Adrenal gland (tissue), 12 donors: Measurements from ENCODE around the gene TMEM204. TPM values are rescaled to one million over a fixed set of nuclear protein-coding genes. Genes with fewer than 3 reads are reported as not detected.

Experiments
- DNase-seq, 7 donors: peaks; one replicate each; pipeline ENCODE4 v3.0.0-alpha.2; 2019 to 2020
- H3K27ac ChIP-seq, 5 donors: fragments of 200-600 bp; sonication (generic) in 4 of 5; 1 replicate in 3 of 5; 2 replicates in 2 of 5; pipeline versions ENCODE4 v1.5.1 to v1.8.0; 2016 to 2020; ENCODE audit warnings: mild to moderate bottlenecking in 1 of 5
- H3K27me3 ChIP-seq: fragments of 200-600 bp; 2 replicates; pipeline ENCODE4 v1.8.0; 2021
- H3K36me3 ChIP-seq, 2 donors: fragments of 200-600 bp; replicated peaks in 1 of 2; 1 replicate in 1 of 2; 2 replicates in 1 of 2; pipeline versions ENCODE4 v1.5.1 to v1.8.0; 2018 to 2022
- H3K4me1 ChIP-seq, 2 donors: fragments of 200-600 bp; replicated peaks in 1 of 2; 1 replicate in 1 of 2; 2 replicates in 1 of 2; pipeline versions ENCODE4 v1.5.1 to v1.8.0; 2018 to 2021
- H3K4me3 ChIP-seq, 4 donors: fragments of 200-600 bp; sonication (generic) in 3 of 4; one replicate each; pipeline ENCODE4 v1.5.1; 2016 to 2018
- H3K9me3 ChIP-seq, 3 donors: fragments of 200-600 bp; sonication (generic) in 1 of 3; replicated peaks in 1 of 3; 1 replicate in 2 of 3; 2 replicates in 1 of 3; pipeline versions ENCODE4 v1.5.1 to v1.8.0; 2016 to 2021
- POLR2A ChIP-seq, 2 donors: fragments of 450-650 bp; IDR thresholded peaks; one replicate each; pipeline ENCODE4 v1.6.1; 2017; ENCODE audit warnings: antibody characterized with exemption in 2 of 2, mild to moderate bottlenecking in 2 of 2, moderate library complexity in 1 of 2
- WGBS, 4 donors: extraction: QIAGEN DNeasy Blood & Tissue Kit in 2 of 4; methylation state at CpG; one replicate each; pipeline versions ENCODE4 v1.1.5 to v1.1.7; 2013 to 2017; 5-methylcytosine and 5-hydroxymethylcytosine counted together
- intact Hi-C, 2 donors: fragments of 100-400 bp; cut with DNase I; formaldehyde crosslinking; loops; one replicate each; pipeline versions ENCODE4 v1.14.1 to v1.15.0; 2022 to 2023
- polyA plus RNA-seq, 3 donors: library from polyadenylated mRNA; stranded (reverse); fragments of 200-250 nt in 2 of 3; fragments of 350-450 nt in 1 of 3; fragmentation: Illumina TruSeq in 1 of 3; extraction: RNeasy Lipid Tissue Mini Kit (QIAGEN cat#74804) in 1 of 3; gene quantifications; one replicate each; pipeline ENCODE4 v1.2.3, GENCODE V29; 2013 to 2014
- total RNA-seq, 9 donors: library from RNA; depleted of rRNA in 4 of 9; stranded (reverse); fragments of >200 nt in 4 of 9; fragments of 120-200 nt in 1 of 9; fragmentation: NEBNext Ultra II Directional in 1 of 9; extraction: Animal tissue kit (Norgen Biotek cat#: 25700) in 1 of 9; gene quantifications; one replicate each; pipeline versions ENCODE4 v1.1.0 to v1.2.4, GENCODE V29; 2013 to 2023
- TF ChIP-seq, protein P1 (sequence below), 6 experiments: fragments of 450-650 bp in 4 of 6; fragments of 200-600 bp in 2 of 6; sonication (generic) in 1 of 6; IDR thresholded peaks; 1 replicate in 5 of 6; 2 replicates in 1 of 6; pipeline versions ENCODE4 v1.5.1 to v1.8.0; 2016 to 2021; ENCODE audit warnings: antibody characterized with exemption in 6 of 6, mild to moderate bottlenecking in 2 of 6, moderate library complexity in 1 of 6
- donor health status: healthy with polysubstance abuse.
- donor health status: Bipolar disorder and iron deficiency.
- donor health status: DM: yes; HTN: yes; CAD: no.
- donor health status: DM: no; HTN: no; CAD: no.
- donor health status: DM: no; HTN: no; CAD: no.
- donor health status: DM: yes; HTN: yes; CAD: no.

The TMEM204 gene
- total and polyA plus RNA-seq, 12 donors, result 7.4 to 77.2 (median 26.0) TPM

DNA sequence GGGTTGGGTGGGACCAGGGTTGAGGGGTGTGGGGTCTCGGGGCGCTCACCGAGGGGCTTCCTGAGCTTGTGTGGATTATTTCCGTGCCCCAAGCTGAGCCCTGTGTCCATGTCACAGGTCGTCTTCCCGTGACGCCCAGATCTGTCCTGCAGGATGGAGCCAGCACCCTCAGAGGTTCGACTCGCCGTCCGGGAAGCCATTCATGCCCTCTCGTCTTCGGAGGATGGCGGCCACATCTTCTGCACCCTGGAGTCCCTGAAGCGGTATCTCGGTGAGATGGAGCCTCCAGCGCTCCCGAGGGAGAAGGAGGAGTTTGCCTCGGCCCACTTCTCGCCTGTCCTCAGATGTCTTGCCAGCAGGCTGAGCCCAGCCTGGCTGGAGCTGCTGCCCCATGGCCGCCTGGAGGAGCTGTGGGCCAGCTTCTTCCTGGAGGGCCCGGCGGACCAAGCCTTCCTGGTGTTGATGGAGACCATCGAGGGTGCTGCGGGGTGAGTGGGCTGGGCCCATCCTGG, 39.3 kb upstream of the TMEM204 start:
- Histone ChIP-seq H3K27me3 (no peaks in the 10 kb centered on the region), H3K36me3 (peaks cover 0 to 37% of the 10 kb centered on the region in 2 donors), H3K9me3 (no peaks in the 10 kb centered on the region), H3K4me1 (peaks cover 9 to 17% of the 10 kb centered on the region in 2 donors), H3K27ac (peak overlapping the region in 4 of 5 donors; percentile 62 to 91 (median 76)), H3K4me3 (peak overlapping the region in 2 of 4 donors; percentile 68 to 69)
- DNase-seq, result peak; percentile 61 to 85 (median 82)
- intact Hi-C loops, result no loop called here
- WGBS, 4 donors, result 16 to 41% (median 20%) methylated on average over 3 to 25 of the region's 25 CpGs
- TF ChIP-seq, protein P1, sequence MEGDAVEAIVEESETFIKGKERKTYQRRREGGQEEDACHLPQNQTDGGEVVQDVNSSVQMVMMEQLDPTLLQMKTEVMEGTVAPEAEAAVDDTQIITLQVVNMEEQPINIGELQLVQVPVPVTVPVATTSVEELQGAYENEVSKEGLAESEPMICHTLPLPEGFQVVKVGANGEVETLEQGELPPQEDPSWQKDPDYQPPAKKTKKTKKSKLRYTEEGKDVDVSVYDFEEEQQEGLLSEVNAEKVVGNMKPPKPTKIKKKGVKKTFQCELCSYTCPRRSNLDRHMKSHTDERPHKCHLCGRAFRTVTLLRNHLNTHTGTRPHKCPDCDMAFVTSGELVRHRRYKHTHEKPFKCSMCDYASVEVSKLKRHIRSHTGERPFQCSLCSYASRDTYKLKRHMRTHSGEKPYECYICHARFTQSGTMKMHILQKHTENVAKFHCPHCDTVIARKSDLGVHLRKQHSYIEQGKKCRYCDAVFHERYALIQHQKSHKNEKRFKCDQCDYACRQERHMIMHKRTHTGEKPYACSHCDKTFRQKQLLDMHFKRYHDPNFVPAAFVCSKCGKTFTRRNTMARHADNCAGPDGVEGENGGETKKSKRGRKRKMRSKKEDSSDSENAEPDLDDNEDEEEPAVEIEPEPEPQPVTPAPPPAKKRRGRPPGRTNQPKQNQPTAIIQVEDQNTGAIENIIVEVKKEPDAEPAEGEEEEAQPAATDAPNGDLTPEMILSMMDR (IDR thresholded peaks at IDR 0.05), result peak; percentile 27 to 74 (median 59)
- no peak for TF ChIP-seq POLR2A (IDR thresholded peaks at IDR 0.05)

DNA sequence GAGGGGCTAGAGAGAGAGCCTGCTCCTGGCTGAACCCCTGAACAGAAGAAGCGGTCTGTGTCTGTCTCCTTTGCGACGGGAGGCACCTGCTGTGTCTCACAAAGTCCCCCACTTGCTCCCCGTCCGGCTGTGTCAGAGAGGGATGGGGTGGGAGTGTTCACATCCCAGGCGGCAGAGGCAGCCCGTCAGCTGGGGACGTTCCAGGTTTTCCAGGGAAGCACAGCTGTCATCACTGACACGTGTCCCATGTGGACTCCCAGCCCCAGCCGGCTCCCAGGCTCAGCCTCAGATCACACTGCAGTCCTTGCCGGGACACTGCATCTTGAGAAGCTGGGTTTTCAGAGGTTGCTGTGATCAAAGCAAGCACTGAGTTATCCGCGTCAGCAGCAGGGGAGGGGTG, 38.8 kb upstream of the TMEM204 start:
- Histone ChIP-seq H3K4me3 (no peak overlapping the region), H3K27ac (peak overlapping the region in 1 of 5 donors; percentile 91), H3K4me1 (peaks cover 9 to 17% of the 10 kb centered on the region in 2 donors), H3K27me3 (no peaks in the 10 kb centered on the region), H3K9me3 (no peaks in the 10 kb centered on the region), H3K36me3 (peaks cover 0 to 42% of the 10 kb centered on the region in 2 donors)
- TF ChIP-seq, protein P1 (IDR thresholded peaks at IDR 0.05), result no peak
- TF ChIP-seq POLR2A (IDR thresholded peaks at IDR 0.05), result no peak
- 68 to 93% (median 72%) methylated on average over 5 to 13 of the region's 13 CpGs for WGBS, 4 donors
- intact Hi-C loops, result no loop called here
- no peak for DNase-seq

DNA sequence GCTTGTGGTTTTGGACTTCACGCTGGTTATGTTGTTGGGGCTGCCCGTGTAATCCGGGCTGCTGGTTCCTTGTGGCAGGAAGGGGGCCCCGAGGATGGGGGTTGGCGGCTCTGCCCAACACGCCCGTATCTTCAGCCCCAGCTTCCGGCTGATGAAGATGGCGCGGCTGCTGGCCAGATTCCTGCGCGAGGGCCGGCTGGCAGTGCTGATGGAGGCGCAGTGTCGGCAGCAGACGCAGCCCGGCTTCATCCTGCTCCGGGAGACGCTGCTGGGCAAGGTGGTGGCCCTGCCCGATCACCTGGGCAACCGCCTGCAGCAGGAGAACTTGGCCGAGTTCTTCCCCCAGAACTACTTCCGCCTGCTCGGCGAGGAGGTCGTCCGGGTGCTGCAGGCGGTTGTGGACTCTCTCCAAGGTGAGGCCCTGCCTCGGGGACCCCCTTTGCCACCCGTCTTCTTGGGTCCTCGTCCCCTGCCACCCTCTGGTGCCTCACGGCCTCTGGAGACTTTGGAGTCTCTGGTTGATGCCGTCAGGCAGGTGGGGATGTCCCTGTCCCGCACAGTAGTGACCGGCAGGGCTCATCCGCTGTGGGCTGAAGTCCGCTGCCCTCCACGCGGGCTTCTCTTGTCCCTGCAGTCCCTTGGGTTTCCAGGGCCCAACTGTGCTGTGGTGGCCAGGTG, 38.1 kb upstream of the TMEM204 start:
- peak overlapping the region in 1 of 5 donors; percentile 91 for H3K27ac ChIP-seq
- peaks cover 0 to 48% of the 10 kb centered on the region in 2 donors for H3K36me3 ChIP-seq

DNA sequence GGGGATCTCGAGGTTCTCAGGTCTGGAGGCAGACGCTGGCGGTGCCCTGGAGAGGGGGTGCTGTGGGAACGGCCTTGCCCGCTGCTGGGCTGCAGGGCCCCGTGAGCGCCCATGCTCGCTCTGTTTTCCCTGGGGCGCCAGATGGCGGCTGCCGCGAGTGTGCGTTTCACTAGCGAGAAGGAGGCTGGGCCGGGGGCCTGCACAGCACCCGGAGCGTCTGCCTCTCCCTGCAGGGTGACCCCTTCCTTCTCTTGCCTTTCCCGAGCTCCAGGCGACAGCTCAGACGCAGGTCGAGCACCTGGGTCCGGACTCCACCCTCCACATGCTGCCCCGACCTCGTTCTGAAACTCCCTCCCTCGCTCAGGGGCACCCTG, 37.6 kb upstream of the TMEM204 start:
- no peak for TF ChIP-seq POLR2A (IDR thresholded peaks at IDR 0.05)
- TF ChIP-seq, protein P1 (IDR thresholded peaks at IDR 0.05), result no peak
- intact Hi-C loops, result no loop called here

More for the DNA sequence above, 38.1 kb upstream of the TMEM204 start:
- Histone ChIP-seq H3K27me3 (no peaks in the 10 kb centered on the region), H3K4me1 (peaks cover 9 to 17% of the 10 kb centered on the region in 2 donors), H3K4me3 (no peak overlapping the region), H3K9me3 (no peaks in the 10 kb centered on the region)
- intact Hi-C loops, result no loop called here
- no peak for DNase-seq
- no peak for TF ChIP-seq POLR2A (IDR thresholded peaks at IDR 0.05)
- TF ChIP-seq, protein P1 (IDR thresholded peaks at IDR 0.05), result no peak
- WGBS, 4 donors, result 87 to 94% (median 90%) methylated on average over 12 to 39 of the region's 39 CpGs

More for the DNA sequence above, 37.6 kb upstream of the TMEM204 start:
- no peaks in the 10 kb centered on the region for H3K27me3 ChIP-seq
- no peak overlapping the region for H3K27ac ChIP-seq
- peaks cover 9 to 17% of the 10 kb centered on the region in 2 donors for H3K4me1 ChIP-seq
- WGBS, 4 donors, result 91 to 98% (median 93%) methylated on average over 15 to 25 of the region's 25 CpGs
- H3K9me3 ChIP-seq, result no peaks in the 10 kb centered on the region
- H3K36me3 ChIP-seq, result peaks cover 0 to 53% of the 10 kb centered on the region in 2 donors
- DNase-seq, result no peak
- H3K4me3 ChIP-seq, result no peak overlapping the region
